ENCODE data around the gene CARD10. TPM values are rescaled to one million over a fixed set of nuclear protein-coding genes. Genes with fewer than 3 reads are reported as not detected.

The CARD10 gene
- polyA plus RNA-seq, 3 donors: 0.03 TPM; not detected in 2

GRCh38 chr22:37564111-37564711 is 45.0 kb upstream of the CARD10 start:
- H4K20me1 ChIP-seq (ENCODE audit: insufficient read depth, low read length): peaks cover 73% of the 10 kb centered on the region

More at GRCh38 chr22:37564111-37564711, 45.0 kb upstream of the CARD10 start:
- Histone ChIP-seq H3K4me2 (replicated peaks; ENCODE audit: extremely low read depth, low read length, poor library complexity, severe bottlenecking) (no peak overlapping the region), H3K79me2 (ENCODE audit: insufficient read depth, low read length) (peaks cover 6% of the 10 kb centered on the region), H3K4me3 (replicated peaks in 1 of 3; ENCODE audit: low read depth in 2 of 3, low read length in 3 of 3) (no peak overlapping the region), H3K4me1 (ENCODE audit: control insufficient read depth in 1 of 2, insufficient read depth in 2 of 2, low read length in 2 of 2) (peaks cover 58 to 93% of the 10 kb centered on the region in 2 donors), H3K27ac (ENCODE audit: low read depth in 1 of 2, low read length in 2 of 2) (no peak overlapping the region), H2AFZ (ENCODE audit: insufficient read depth, low read depth, low read length, poor library complexity, severe bottlenecking) (no peak overlapping the region), H3K36me3 (replicated peaks in 1 of 2; ENCODE audit: control insufficient read depth in 1 of 2, insufficient read depth in 2 of 2, low read length in 2 of 2) (peaks cover 9 to 19% of the 10 kb centered on the region in 2 donors), H3K27me3 (ENCODE audit: control insufficient read depth in 2 of 2, insufficient read depth in 2 of 2, low read length in 2 of 2) (peaks cover 0 to 28% of the 10 kb centered on the region in 2 donors), H3K9ac (ENCODE audit: insufficient read depth, low read length, poor library complexity, severe bottlenecking) (no peak overlapping the region), H3K9me3 (replicated peaks in 1 of 2; ENCODE audit: control insufficient read depth in 1 of 2, insufficient read depth in 1 of 2, low read length in 2 of 2) (no peaks in the 10 kb centered on the region)
- TF ChIP-seq CTCF (IDR thresholded peaks at IDR 0.05): no peak
- peaks cover 34 to 51% of the 10 kb centered on the region in 2 donors for H3K36me3 Mint-ChIP-seq
- H3K4me1 Mint-ChIP-seq: peaks cover 64% of the 10 kb centered on the region
- peaks cover 0 to 16% (median 0%) of the 10 kb centered on the region in 7 donors for H3K9me3 Mint-ChIP-seq
- peak overlapping the region in 1 of 2 donors; percentile 48 for H3K4me3 Mint-ChIP-seq
- intact Hi-C loops (cut with micrococcal nuclease): loop anchor here in 1 of 2 donors (5.0 kb wide), 1 partner anchor 33 kb away; no protein-coding TSS in a partner anchor
- 91% methylated on average over 6 of the region's 7 CpGs for WGBS (ENCODE audit: insufficient coverage)
- H3K27me3 Mint-ChIP-seq (ENCODE audit: low read depth in 3 of 3): peaks cover 36 to 54% (median 49%) of the 10 kb centered on the region in 3 donors
- peak overlapping the region in 1 of 7 donors; percentile 70 for H3K27ac Mint-ChIP-seq
- DNase-seq: no peak
